H9 (cell line): ENCODE data around the gene USP27X. TPM values are rescaled to one million over a fixed set of nuclear protein-coding genes. Genes with fewer than 3 reads are reported as not detected.

ENCODE experiments used
- DNase-seq: peaks from one replicate; pipeline ENCODE4 v3.0.0-alpha.2; 2017
- H2AFZ ChIP-seq: one replicate; pipeline ENCODE4 v1.6.1; 2013; ENCODE audit warnings: mild to moderate bottlenecking, low read length, control low read depth, moderate library complexity
- H2AK5ac ChIP-seq: 2 replicates; pipeline ENCODE4 v1.6.1; 2013; ENCODE audit warnings: low read length, control low read depth, mixed read lengths; ENCODE audit not compliant: insufficient read length
- H2BK120ac ChIP-seq: one replicate; pipeline ENCODE4 v1.6.1; 2013; ENCODE audit warnings: low read depth, mild to moderate bottlenecking, low read length, control low read depth, inconsistent platforms; ENCODE audit not compliant: poor library complexity, severe bottlenecking
- H2BK12ac ChIP-seq: 2 replicates; pipeline ENCODE4 v1.6.1; 2013; ENCODE audit warnings: low read length, control low read depth, mixed read lengths, low read depth; ENCODE audit not compliant: insufficient read length
- H2BK15ac ChIP-seq: 2 replicates; pipeline ENCODE4 v1.6.1; 2013; ENCODE audit warnings: low read depth, low read length, control low read depth
- H2BK20ac ChIP-seq: one replicate; pipeline ENCODE4 v1.6.1; 2013; ENCODE audit warnings: low read depth, mild to moderate bottlenecking, low read length, control low read depth, inconsistent platforms; ENCODE audit not compliant: poor library complexity, severe bottlenecking
- H2BK5ac ChIP-seq: 2 replicates; pipeline ENCODE4 v1.6.1; 2013; ENCODE audit warnings: low read length, control low read depth, mixed read lengths; ENCODE audit not compliant: insufficient read length
- H3K14ac ChIP-seq: 2 replicates; pipeline ENCODE4 v1.6.1; 2013; ENCODE audit warnings: low read length, control low read depth; ENCODE audit not compliant: insufficient read depth
- H3K18ac ChIP-seq: 2 replicates; pipeline ENCODE4 v1.6.1; 2013; ENCODE audit warnings: low read depth, mild to moderate bottlenecking, mixed read lengths, low read length, control low read depth; ENCODE audit not compliant: insufficient read length
- H3K23ac ChIP-seq: 2 replicates; pipeline ENCODE4 v1.6.1; 2013; ENCODE audit warnings: low read length, control low read depth, mixed read lengths, low read depth; ENCODE audit not compliant: insufficient read length
- H3K23me2 ChIP-seq: 2 replicates; pipeline ENCODE4 v1.6.1; 2013; ENCODE audit warnings: low read depth, mild to moderate bottlenecking, mixed read lengths, low read length, control low read depth; ENCODE audit not compliant: insufficient read length, poor library complexity, severe bottlenecking
- H3K27ac ChIP-seq: 2 replicates; pipeline ENCODE4 v1.5.1; 2013; ENCODE audit warnings: low read length, control low read depth, mixed read lengths, low read depth; ENCODE audit not compliant: insufficient read length
- H3K27me3 ChIP-seq: 2 replicates; pipeline ENCODE4 v1.6.1; 2013; ENCODE audit warnings: low read length, control low read depth, inconsistent platforms; ENCODE audit not compliant: insufficient read depth
- H3K4ac ChIP-seq: 2 replicates; pipeline ENCODE4 v1.6.1; 2013; ENCODE audit warnings: low read depth, mild to moderate bottlenecking, control low read depth, inconsistent platforms, low read length, moderate library complexity
- H3K4me1 ChIP-seq: 2 replicates; pipeline ENCODE4 v1.6.1; 2013; ENCODE audit warnings: low read length, control low read depth, inconsistent platforms; ENCODE audit not compliant: insufficient read depth
- H3K4me2 ChIP-seq: 2 replicates; pipeline ENCODE4 v1.6.1; 2013; ENCODE audit warnings: low read length, control low read depth, mixed read lengths; ENCODE audit not compliant: insufficient read length, insufficient read depth
- H3K56ac ChIP-seq: 2 replicates; pipeline ENCODE4 v1.6.1; 2013; ENCODE audit warnings: low read depth, mild to moderate bottlenecking, mixed read lengths, low read length, control low read depth; ENCODE audit not compliant: insufficient read length
- H3K79me1 ChIP-seq: 2 replicates; pipeline ENCODE4 v1.6.1; 2013; ENCODE audit warnings: low read depth, mild to moderate bottlenecking, moderate library complexity, low read length, control low read depth, inconsistent platforms; ENCODE audit not compliant: insufficient read depth, poor library complexity, severe bottlenecking
- H3K79me2 ChIP-seq: 2 replicates; pipeline ENCODE4 v1.6.1; 2013; ENCODE audit warnings: low read length, control low read depth, inconsistent platforms; ENCODE audit not compliant: insufficient read depth
- H3K9ac ChIP-seq: 2 replicates; pipeline ENCODE4 v1.6.1; 2013; ENCODE audit warnings: low read length, control low read depth, mixed read lengths; ENCODE audit not compliant: insufficient read length; ENCODE audit errors: extremely low read depth
- H3K9me3 ChIP-seq: one replicate; pipeline ENCODE4 v1.6.1; 2013; ENCODE audit warnings: low read depth, low read length, inconsistent platforms; ENCODE audit not compliant: control insufficient read depth
- H3T11ph ChIP-seq: one replicate; pipeline ENCODE4 v1.6.1; 2013; ENCODE audit warnings: mild to moderate bottlenecking, low read length, control low read depth, inconsistent platforms
- H4K20me1 ChIP-seq: one replicate; pipeline ENCODE4 v1.6.1; 2013; ENCODE audit not compliant: control insufficient read depth, insufficient read length, insufficient read depth
- H4K5ac ChIP-seq: 2 replicates; pipeline ENCODE4 v1.6.1; 2013; ENCODE audit warnings: low read depth, mild to moderate bottlenecking, mixed read lengths, low read length, control low read depth; ENCODE audit not compliant: insufficient read length
- H4K8ac ChIP-seq: replicated peaks from 2 replicates; pipeline ENCODE4 v1.6.1; 2013; ENCODE audit warnings: low read length, control low read depth, mixed read lengths, low read depth; ENCODE audit not compliant: insufficient read length
- H4K91ac ChIP-seq: 2 replicates; pipeline ENCODE4 v1.6.1; 2013; ENCODE audit warnings: low read depth, mild to moderate bottlenecking, moderate library complexity, mixed read lengths, low read length, control low read depth; ENCODE audit not compliant: insufficient read length
- H3K27ac Mint-ChIP-seq, 3 experiments: 2 replicates in 2 of 3; 3 replicates in 1 of 3; pipeline ENCODE4 v1.8.0; 2020 to 2021; ENCODE audit warnings: mixed read lengths in 3 of 3, mild to moderate bottlenecking in 1 of 3, moderate library complexity in 1 of 3
- H3K27me3 Mint-ChIP-seq: 2 replicates; pipeline ENCODE4 v1.8.0; 2021; ENCODE audit warnings: low read depth, mild to moderate bottlenecking, moderate library complexity, mixed read lengths
- H3K36me3 Mint-ChIP-seq, 3 experiments: 2 replicates in 2 of 3; 3 replicates in 1 of 3; pipeline ENCODE4 v1.8.0; 2020 to 2021; ENCODE audit warnings: low read depth in 3 of 3, mixed read lengths in 3 of 3; ENCODE audit not compliant: insufficient read depth in 1 of 3
- H3K4me1 Mint-ChIP-seq, 2 experiments: 2 replicates each; pipeline ENCODE4 v1.8.0; 2020; ENCODE audit warnings: mixed read lengths in 2 of 2
- H3K4me3 Mint-ChIP-seq, 2 experiments: 2 replicates in 1 of 2; 3 replicates in 1 of 2; pipeline ENCODE4 v1.8.0; 2020 to 2021; ENCODE audit warnings: mild to moderate bottlenecking in 2 of 2, mixed read lengths in 2 of 2, moderate library complexity in 1 of 2
- H3K9me3 Mint-ChIP-seq, 2 experiments: 2 replicates in 1 of 2; 3 replicates in 1 of 2; pipeline ENCODE4 v1.8.0; 2020; ENCODE audit warnings: mild to moderate bottlenecking in 2 of 2, mixed read lengths in 2 of 2, moderate library complexity in 1 of 2
- WGBS: extraction: QIAGEN DNeasy Blood & Tissue Kit; methylation state at CpG from one replicate; pipeline ENCODE4 v1.1.7; 2013; ENCODE audit warnings: missing lambda C conversion rate, low lambda C conversion rate, mixed read lengths; ENCODE audit not compliant: insufficient read length; ENCODE audit errors: extremely low coverage; 5-methylcytosine and 5-hydroxymethylcytosine counted together
- total RNA-seq: library from RNA; stranded (reverse); gene quantifications from 2 replicates; pipeline ENCODE4 v1.2.1, GENCODE V29; 2021
- TF ChIP-seq, protein P1 (sequence below): fragments of 200-600 bp; sonication (generic); conservative IDR thresholded peaks from 3 replicates; pipeline ENCODE4 v1.8.0; 2021; ENCODE audit warnings: antibody characterized with exemption, mild to moderate bottlenecking

The USP27X gene
- total RNA-seq, 1 experiment from 2014 or later = 5.7 TPM

GRCh38 chrX:49856819-49857218 lies 22.5 kb upstream of the USP27X start:
- no peaks in the 10 kb centered on the region for H3K23me2 ChIP-seq
- no peak for DNase-seq
- no peak overlapping the region for H4K5ac ChIP-seq
- Mint-ChIP-seq H3K4me3 (no peak overlapping the region), H3K27me3 (peaks cover 2% of the 10 kb centered on the region), H3K9me3 (peaks cover 53 to 55% of the 10 kb centered on the region in 2 experiments), H3K4me1 (no peaks in the 10 kb centered on the region), H3K27ac (no peak overlapping the region), H3K36me3 (no peaks in the 10 kb centered on the region)
- H3K27me3 ChIP-seq = no peaks in the 10 kb centered on the region
- H3K14ac ChIP-seq = no peak overlapping the region
- H2AK5ac ChIP-seq = no peak overlapping the region
- H4K20me1 ChIP-seq = no peaks in the 10 kb centered on the region
- no peak overlapping the region for H4K8ac ChIP-seq
- H2BK20ac ChIP-seq = no peak overlapping the region
- no peaks in the 10 kb centered on the region for H3K4me1 ChIP-seq
- TF ChIP-seq, protein P1, sequence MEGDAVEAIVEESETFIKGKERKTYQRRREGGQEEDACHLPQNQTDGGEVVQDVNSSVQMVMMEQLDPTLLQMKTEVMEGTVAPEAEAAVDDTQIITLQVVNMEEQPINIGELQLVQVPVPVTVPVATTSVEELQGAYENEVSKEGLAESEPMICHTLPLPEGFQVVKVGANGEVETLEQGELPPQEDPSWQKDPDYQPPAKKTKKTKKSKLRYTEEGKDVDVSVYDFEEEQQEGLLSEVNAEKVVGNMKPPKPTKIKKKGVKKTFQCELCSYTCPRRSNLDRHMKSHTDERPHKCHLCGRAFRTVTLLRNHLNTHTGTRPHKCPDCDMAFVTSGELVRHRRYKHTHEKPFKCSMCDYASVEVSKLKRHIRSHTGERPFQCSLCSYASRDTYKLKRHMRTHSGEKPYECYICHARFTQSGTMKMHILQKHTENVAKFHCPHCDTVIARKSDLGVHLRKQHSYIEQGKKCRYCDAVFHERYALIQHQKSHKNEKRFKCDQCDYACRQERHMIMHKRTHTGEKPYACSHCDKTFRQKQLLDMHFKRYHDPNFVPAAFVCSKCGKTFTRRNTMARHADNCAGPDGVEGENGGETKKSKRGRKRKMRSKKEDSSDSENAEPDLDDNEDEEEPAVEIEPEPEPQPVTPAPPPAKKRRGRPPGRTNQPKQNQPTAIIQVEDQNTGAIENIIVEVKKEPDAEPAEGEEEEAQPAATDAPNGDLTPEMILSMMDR = no peak
- no peak overlapping the region for H2AFZ ChIP-seq
- no peak overlapping the region for H3K23ac ChIP-seq
- H3K4me2 ChIP-seq = no peak overlapping the region
- H4K91ac ChIP-seq = no peak overlapping the region
- no CpG with 5 or more reads among the region's 2 CpGs for WGBS
- H2BK15ac ChIP-seq = no peak overlapping the region
- H3K79me1 ChIP-seq = no peaks in the 10 kb centered on the region
- H3T11ph ChIP-seq = no peak overlapping the region
- no peak overlapping the region for H3K4ac ChIP-seq
- H3K56ac ChIP-seq = no peak overlapping the region
- no peak overlapping the region for H3K18ac ChIP-seq
- H2BK5ac ChIP-seq = no peak overlapping the region
- H3K9me3 ChIP-seq = peaks cover 40% of the 10 kb centered on the region
- no peak overlapping the region for H3K9ac ChIP-seq
- H3K79me2 ChIP-seq = no peaks in the 10 kb centered on the region
- H2BK12ac ChIP-seq = no peak overlapping the region
- H2BK120ac ChIP-seq = no peak overlapping the region
- H3K27ac ChIP-seq = no peak overlapping the region
